Endometrium (tissue), 2 donors: Measurements from ENCODE around the gene APLP1.
"Not testable (repeated sequence)": the region's sequence is repeated elsewhere in the genome, so short reads cannot be mapped to it uniquely, and the experiment has no call there.

ENCODE experiments used
- FAIRE-seq: peaks from 2 replicates; lab custom pipeline; 2012; peaks lifted over from hg19 to GRCh38; lab: Jason Lieb, UNC
- donor health status: control.
- donor health status: control.

Gene APLP1

DNA sequence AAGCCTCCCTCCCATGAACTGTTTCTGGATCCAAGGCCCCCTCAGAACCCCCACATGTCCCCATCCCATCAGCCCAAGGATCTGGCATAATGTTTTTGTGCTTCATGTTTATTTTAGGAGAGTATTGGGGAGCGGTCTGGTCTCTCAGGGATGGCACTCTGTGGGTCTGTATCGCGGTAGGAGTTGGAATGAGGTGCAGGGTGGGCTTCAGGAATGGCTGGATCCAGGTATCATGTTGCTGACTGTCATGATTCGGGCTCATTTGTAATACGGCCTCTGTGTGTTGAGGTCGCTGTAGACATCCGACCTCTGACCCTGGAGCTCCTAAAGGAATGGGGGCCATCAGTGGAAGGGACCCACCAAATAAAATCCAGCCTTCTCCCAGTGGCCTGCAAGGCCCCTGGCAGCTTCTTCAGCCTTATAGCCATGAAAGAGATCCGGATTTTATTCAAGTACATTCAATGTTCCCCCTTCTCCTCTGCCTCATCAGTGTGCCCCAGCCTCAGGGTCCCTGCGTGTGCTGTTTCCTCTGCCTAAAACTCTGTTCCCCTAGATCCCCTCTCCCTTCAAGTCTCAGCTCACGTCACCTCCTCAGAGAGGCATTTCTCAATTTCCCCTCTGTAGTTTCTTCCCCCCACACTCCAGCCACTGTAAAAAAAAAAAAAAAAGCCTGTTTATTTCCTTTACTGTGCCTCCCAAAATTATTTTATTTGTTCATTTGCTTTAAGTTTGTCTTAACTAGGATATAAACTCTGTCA, 36.1 kb downstream of the APLP1 start:
- FAIRE-seq = no peak

DNA sequence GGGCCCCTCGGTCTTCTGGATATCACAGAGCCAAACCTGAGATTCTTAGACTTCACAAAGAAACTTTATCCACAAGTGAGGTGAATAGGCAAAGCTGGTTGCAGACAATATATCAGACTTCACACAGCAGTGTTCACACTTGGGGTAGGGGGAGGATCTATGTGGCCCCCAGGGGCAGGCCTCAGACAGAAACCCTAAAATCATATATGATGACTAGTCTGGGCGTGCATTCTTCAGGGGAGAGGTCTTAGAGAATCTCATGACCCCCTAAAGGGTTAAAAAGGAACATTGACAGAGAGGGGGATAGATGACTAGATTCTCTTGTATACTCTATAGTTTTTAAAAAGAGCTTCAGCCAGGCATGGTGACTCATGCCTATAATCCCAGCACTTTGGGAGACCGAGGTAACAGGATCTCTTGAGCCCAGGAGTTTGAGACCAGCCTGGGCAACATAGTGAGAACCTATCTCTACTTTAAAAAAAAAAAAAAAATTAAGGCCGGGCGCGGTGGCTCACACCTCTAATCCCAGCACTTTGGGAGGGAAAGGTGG, 36.9 kb downstream of the APLP1 start:
- FAIRE-seq = no peak

DNA sequence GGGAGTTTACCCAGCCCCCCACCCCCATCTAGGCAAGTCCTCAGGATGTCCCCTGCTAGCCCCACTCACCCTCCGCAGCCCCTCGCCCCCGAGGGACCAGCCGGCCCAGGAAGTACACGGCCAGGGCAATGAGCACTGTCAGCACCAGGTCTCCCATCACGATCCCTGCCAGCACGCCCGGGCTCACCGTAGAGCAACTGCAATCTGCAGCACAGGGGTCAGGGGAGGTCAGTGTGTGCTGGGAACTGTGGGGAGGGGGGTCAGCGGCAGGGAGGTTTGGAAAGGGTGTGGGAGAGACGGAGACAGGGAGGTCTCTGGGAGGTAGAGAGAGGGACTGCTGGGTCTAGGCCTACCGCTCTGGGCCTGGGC, 39.0 kb downstream of the APLP1 start:
- no peak for FAIRE-seq

GRCh38 chr19:35908010-35908441, 39.7 kb downstream of the APLP1 start, which contains the start of gene TYROBP:
TYROBP (minus strand) TSS chr19:35908295; CDS start chr19:35908228, 67 bp downstream.
- FAIRE-seq = no peak

GRCh38 chr19:35908973-35909683, 40.8 kb downstream of the APLP1 start:
- FAIRE-seq = no peak

DNA sequence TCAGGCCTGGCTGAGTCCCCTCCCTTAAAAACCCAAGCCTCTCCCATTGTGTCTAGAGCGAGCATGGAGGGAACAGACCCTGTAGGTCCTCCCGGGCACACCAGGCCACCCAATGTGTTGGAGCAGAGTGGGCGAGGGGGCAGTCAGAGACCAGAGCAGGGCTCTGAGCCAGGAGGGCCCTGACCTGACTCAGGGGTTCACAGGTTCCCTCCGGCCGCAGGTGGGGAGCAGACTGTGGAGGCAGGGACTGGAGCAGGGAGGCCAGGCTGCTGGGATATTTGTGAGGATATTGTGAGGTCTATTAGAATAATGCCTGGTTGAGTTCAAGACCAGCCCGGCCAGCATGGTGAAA, 41.3 kb downstream of the APLP1 start:
- FAIRE-seq = no peak

- not testable (repeated sequence) for FAIRE-seq
Observed at GRCh38 chr19:35910355-35910754, 42.0 kb downstream of the APLP1 start.

- FAIRE-seq = no peak
Observed at GRCh38 chr19:35911173-35911572, 42.8 kb downstream of the APLP1 start.

- no peak for FAIRE-seq
Observed at GRCh38 chr19:35911790-35912189, 43.4 kb downstream of the APLP1 start.

- FAIRE-seq = no peak
Observed at GRCh38 chr19:35913589-35913988, 45.2 kb downstream of the APLP1 start.

GRCh38 chr19:35915443-35915842, 47.1 kb downstream of the APLP1 start:
- FAIRE-seq = no peak

DNA sequence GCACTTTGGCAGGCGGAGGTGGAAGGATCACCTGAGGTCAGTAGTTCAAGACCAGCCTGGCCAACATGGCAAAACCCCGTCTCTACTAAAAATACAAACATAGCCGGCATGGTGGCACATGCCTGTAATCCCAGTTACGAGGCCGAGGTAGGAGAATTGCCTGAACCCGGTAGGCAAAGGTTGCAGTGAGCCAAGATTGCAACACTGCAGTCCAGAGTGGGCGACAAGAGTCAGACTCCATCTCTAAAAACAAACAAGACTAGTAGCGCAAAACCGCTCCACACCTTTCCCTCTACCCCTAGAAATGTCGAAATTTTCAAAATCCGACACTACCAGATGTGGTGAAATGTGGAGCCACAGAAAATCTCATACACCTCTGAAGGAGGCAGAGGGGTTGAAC, 50.9 kb downstream of the APLP1 start:
- no peak for FAIRE-seq

DNA sequence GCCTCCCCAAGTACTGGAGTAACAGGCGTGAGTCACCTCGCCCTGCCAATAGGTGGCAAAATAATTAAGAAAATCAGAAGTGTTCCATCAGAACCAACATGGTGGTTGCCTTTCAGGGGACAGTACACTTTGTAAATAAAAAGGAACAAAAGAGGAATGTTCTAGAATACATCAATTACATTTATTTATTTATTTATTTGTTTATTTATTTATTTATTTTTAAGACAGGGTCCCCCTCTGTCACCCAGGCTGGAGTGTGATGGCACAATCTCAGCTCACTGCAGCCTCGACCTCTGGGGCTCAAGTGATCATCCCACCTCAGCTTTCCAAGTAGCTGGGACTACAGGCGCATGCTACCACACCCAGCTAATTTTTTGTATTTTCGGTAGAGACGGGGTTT, 52.6 kb downstream of the APLP1 start:
- FAIRE-seq = no peak

GRCh38 chr19:35925501-35925900, 57.1 kb downstream of the APLP1 start:
- FAIRE-seq = no peak

DNA sequence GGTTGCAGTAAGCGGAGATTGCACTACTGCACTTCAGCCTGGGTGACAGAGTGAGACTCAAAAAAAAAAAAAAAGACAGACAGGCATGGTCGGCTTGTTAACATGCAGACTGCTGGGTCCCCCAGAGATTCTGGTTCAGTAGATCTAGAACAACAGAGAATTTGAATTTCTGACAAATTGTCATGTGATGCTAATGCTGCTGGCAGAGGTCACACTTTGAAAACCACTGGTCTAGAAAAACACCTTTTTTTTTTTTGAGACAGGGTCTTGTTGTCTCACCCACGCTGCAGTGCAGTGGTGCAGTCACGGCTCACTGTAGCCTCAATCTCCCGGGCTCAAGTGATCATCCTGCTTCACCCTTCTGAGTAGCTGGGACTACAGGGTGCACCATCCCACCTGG, 60.1 kb downstream of the APLP1 start:
- no peak for FAIRE-seq
